GM12872 (cell line): Measurements from ENCODE around the gene LAMTOR3.

ENCODE experiments used
- CTCF ChIP-seq: IDR thresholded peaks from 3 replicates; pipeline ENCODE4 v1.5.1; 2011; ENCODE audit warnings: low read depth, mild to moderate bottlenecking, low read length, moderate library complexity; ENCODE audit not compliant: insufficient read depth

Gene LAMTOR3

GRCh38 chr4:99894161-99894997 lies at the start of gene LAMTOR3:
Gene LAMTOR3 (minus strand): TSS chr4:99894427. CDS start chr4:99893963, 464 bp downstream.
- TF ChIP-seq CTCF, result no peak

GRCh38 chr4:99938243-99938753 lies 44.1 kb upstream of the LAMTOR3 start:
- no peak for TF ChIP-seq CTCF

DNA sequence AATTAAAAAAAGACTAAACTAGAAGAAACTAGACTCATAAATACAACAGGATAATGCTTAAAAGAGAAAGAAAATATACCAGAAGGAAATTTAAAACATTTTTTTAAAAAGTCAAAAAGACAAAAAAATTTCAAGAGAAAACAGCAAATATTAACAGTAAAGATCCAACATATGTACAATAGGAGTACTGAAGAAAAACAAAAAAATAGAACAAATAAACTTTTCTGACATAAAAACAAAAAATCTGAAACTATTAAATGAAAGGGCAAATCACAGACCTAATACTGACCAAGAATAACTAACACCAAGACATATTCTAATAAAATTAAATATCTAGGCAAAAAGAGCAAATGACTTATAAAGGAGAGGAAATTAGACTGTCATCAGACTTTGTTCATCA lies 40.7 kb upstream of the LAMTOR3 start:
- no peak for TF ChIP-seq CTCF

- no peak for TF ChIP-seq CTCF
These were observed 33.3 kb upstream of the LAMTOR3 start for GRCh38 chr4:99927566-99927965.

DNA sequence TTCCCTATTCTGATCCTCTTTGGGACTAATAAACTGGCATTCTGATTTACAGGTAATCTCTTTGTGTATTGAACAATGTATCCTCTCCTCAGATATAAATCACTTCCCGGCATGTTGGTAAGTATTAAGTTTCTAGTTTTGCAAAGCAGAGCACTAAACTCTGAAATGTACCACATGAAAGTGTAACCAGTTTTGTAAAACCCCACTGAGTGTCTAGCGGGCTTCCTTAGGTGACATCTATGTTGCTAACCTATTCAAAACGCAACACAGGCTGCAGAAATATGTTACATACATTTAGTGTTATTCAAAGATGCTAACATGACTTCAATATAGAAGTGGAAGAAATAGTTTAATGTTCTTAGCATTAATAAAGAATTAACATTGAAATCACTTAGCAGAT lies 26.9 kb upstream of the LAMTOR3 start:
- no peak for TF ChIP-seq CTCF

DNA sequence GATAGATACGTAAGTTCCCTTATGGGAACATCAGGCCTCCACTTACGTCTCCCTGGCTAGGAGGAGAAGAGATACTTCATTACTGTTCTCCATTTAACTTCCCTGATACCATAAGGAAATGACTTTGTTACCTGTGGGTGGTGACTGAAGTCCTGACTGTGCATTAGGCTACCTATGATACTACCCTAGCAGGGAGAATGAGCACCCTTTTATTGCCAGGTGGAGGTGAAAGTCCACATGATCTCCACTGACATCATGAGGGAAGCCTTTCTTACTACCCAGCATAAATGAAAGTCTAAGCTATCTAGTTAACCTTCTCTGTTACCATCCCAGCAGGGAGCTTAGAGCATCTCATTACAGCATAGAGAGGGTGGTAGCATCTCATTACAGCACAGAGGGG lies 24.4 kb upstream of the LAMTOR3 start:
- no peak for TF ChIP-seq CTCF

- no peak for TF ChIP-seq CTCF
These were observed 23.3 kb upstream of the LAMTOR3 start for GRCh38 chr4:99917575-99917974.
